Epidermal melanocyte (primary cell): ENCODE measurements around the gene OCEL1.

Source experiments
- DNase-seq: peaks from one replicate; pipeline ENCODE4 v3.0.0; 2011; ENCODE audit warnings: low spot score; ENCODE audit not compliant: insufficient read length

OCEL1 gene

DNA sequence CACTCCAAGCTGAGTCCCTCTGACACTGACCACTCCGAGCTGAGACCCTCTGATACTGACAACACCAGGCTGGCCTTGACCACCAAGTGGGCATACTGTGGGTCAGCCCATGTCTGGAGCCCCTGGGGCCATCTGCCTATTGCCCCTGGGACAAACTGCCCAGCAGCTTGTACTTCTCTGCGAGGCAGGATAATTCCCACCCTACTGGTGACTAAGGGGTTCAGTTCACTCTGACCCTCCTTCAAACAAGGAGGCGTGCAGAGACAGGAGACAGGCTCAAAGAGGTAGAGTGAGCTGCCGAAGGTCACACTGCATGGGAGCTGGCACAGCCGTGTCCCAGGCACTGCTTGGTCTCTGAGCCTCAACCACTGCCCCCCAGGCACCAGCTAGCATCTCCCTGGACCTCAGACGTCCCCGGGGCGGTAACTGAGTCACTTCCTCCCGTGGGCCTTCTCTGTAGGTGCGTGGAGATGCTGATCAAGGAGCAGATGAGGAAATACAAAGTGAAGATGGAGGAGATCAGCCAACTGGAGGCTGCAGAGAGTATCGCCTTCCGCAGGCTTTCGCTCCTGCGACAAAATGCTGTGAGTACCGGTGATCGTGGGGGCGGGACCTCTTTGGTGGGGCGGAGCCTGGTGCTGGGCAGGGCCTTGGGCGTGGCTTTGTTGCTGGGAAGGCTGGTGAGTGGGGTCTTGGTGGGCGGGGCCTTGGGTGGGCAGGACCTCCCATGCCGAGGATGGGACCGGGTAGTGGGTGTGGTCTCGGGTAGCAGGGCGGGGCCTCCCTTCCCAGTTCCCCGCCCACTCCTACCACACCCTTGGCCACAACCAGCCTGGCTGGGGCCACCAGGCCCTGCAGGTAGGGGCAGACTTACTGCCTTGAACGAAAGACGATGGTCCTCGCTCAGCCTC, 16.6 kb upstream of the OCEL1 start:
- no peak for DNase-seq

- no peak for DNase-seq
These were observed 15.7 kb upstream of the OCEL1 start for GRCh38 chr19:17210296-17210695.

DNA sequence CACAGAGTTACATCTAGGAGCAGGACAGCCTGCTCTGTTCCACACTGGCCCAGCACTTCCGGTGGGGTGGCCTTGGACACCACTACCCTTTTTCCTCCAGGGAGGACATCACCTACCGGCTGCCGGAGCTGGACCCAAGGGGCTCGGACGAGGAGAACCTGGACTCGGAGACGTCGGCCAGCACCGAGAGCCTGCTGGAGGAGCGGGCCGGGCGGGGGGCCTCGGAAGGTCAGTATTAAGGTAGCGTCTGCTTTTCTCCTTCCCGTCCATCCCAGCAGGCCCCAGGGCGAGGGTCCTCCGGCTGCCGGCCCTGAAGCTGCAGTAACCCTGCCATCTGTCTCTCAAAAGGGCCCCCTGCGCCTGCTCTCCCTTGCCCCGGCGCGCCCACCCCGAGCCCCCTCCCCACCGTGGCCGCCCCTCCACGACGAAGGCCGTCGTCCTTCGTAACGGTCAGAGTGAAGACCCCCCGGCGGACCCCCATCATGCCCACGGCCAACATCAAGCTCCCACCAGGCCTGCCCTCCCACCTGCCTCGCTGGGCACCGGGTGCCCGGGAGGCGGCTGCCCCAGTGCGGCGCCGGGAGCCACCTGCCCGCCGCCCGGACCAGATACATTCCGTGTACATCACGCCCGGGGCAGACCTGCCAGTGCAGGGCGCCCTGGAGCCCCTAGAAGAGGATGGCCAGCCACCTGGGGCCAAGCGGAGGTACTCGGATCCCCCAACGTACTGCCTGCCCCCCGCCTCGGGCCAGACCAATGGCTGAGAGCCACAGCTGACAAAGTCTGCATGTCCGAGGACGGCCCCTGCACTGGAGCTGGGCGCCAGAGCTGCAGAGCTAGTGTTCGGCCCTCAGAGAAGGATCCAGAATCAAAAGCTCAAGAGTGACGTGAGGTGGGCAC, 14.2 kb upstream of the OCEL1 start:
- DNase-seq: no peak

GRCh38 chr19:17213334-17213733, 12.7 kb upstream of the OCEL1 start:
- DNase-seq: no peak

GRCh38 chr19:17214508-17215126, 11.4 kb upstream of the OCEL1 start:
- DNase-seq: no peak

- peak; percentile 97 for DNase-seq
These were observed 10.7 kb upstream of the OCEL1 start, which contains the start of gene USE1 for GRCh38 chr19:17215127-17215971. Gene USE1, plus strand, starts transcription at chr19:17215357. Its CDS starts 49 bp downstream, at chr19:17215406.

DNA sequence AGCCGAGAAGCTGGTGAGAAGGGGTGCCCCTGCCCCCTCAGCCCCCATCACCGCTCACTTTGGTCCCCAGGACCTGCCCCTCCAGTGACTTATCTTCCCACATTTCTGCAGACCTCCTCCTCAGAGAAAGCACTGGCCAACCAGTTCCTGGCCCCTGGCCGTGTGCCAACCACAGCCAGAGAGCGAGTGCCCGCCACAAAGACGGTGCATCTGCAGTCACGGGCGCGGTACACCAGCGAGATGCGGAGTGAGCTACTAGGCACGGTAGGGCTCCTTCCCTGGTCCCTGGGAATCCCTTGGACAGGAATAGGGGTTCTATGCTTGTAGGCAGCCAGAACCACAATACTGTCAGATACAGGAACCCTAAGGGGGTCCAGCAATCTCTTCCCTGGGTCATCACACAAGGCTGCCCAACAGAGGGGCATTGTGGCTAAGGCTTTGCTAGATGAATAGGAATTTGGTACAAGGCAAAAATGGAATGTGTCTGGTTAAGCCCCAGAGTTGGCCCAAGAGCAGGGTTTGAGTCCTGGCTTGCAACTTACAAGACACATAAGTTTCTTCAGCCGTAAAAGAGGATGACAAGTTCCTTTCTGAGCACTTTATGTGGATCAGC, 9.9 kb upstream of the OCEL1 start:
- DNase-seq: no peak

DNA sequence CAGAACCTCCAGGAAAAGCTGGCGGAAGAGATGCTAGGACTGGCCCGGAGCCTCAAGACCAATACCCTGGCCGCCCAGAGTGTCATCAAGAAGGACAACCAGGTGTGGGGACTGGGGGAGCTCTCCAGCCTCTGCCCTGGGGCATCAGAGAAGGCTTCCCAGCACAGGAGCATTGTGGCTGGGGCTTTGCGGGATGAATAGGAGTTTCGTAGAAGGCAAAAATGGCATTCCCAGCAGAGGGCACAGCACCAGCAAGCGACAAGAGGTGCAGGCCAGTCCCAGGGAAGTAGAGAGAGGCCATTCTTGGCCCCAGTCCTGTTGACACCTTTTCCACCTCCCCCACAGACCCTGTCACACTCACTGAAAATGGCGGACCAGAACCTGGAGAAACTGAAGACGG, 6.7 kb upstream of the OCEL1 start:
- DNase-seq: no peak

DNA sequence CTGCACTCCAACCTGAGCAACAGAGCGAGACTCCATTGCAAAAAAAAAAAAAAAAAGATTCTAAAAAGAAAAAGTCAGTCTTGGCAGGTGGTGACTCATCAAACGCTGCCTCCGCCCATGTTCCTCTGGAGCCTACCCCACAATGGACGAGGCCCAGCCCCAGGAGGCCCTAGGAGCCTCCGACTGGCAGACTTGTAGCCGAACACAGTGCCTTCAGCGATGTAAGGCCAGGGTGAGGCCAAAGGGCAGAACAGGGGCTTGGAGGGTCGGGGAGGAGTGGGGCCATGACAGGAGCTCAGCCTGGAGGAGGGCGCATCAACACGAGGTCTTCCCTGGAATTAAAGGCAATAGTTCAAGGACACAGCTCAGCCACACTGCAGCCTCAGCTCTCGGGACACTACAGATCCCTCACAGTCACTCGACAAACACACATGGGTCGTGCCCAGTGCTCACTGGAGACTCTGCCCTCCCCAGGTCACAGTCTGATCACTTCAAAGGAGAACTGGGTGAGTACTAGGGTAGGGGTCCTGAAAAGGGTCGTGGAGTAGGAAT, 5.7 kb upstream of the OCEL1 start:
- no peak for DNase-seq

DNA sequence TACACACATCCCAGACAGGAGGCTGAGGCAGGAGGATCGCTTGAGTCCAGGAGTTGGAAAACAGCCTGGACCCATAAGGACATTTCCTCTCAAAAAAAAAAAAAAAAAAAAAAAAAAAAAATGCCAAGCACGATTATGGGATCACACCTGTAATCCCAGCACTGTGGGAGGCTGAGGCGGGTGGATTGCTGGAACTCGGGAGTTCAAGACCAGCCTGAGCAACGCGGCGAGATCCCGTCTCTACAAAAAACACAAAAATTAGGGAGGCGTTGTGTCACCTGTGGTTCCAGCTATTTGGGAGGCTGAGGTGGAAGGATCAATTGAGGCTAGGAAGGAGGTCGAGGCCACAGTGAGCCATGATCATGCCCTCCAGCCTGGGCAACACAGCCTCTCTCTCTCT, 973 bp upstream of the OCEL1 start:
- DNase-seq: no peak

DNA sequence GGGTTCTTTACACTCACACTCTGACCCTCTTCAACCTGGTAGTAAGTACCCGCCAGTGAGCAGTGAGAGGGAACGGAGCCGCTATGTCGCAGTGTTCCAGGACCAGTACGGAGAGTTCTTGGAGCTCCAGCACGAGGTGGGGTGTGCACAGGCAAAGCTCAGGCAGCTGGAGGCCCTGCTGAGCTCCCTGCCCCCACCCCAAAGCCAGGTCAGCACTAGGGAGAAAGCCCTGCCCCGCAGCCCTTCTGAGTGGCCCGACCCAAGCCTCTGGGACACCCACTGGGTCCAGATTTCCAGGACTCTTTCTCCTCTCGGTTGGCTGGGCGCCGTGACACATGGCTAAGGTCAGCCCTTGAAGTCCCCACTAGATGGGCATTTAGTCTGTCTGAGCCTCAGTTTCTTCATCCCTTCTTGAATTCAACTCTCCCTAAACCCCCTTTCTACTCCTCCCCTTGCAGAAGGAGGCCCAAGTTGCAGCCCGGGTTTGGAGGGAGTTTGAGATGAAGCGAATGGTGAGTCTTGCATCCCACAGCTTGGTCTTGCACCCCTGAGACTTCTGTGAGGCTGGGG, 1.9 kb downstream of the OCEL1 start:
- no peak for DNase-seq

GRCh38 chr19:17229890-17230289, 3.9 kb downstream of the OCEL1 start:
- no peak for DNase-seq

- DNase-seq: no peak
These were observed 6.2 kb downstream of the OCEL1 start for GRCh38 chr19:17232258-17232657.

DNA sequence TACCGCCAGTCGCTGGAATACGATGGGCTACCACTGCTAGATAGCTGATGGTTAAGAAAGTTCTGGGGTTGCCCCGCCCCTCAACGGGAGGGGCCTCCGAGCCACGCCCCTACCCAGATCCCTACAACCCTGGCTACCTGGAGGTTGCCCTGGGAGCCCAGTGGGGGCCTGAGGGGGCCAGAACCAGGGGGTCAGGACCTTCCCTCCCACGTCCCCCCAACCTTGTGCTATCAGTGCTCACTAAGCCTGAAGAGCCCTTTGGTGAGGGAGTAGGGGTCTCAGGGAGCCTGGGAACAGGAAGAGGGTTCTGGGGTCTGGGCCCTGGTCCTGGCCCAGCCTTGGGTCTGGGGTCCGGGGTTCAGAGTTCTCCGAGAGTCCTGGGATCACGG, 8.9 kb downstream of the OCEL1 start:
- DNase-seq: no peak

- DNase-seq: peak; percentile 26
These were observed 9.4 kb downstream of the OCEL1 start for GRCh38 chr19:17235300-17235970.

DNA sequence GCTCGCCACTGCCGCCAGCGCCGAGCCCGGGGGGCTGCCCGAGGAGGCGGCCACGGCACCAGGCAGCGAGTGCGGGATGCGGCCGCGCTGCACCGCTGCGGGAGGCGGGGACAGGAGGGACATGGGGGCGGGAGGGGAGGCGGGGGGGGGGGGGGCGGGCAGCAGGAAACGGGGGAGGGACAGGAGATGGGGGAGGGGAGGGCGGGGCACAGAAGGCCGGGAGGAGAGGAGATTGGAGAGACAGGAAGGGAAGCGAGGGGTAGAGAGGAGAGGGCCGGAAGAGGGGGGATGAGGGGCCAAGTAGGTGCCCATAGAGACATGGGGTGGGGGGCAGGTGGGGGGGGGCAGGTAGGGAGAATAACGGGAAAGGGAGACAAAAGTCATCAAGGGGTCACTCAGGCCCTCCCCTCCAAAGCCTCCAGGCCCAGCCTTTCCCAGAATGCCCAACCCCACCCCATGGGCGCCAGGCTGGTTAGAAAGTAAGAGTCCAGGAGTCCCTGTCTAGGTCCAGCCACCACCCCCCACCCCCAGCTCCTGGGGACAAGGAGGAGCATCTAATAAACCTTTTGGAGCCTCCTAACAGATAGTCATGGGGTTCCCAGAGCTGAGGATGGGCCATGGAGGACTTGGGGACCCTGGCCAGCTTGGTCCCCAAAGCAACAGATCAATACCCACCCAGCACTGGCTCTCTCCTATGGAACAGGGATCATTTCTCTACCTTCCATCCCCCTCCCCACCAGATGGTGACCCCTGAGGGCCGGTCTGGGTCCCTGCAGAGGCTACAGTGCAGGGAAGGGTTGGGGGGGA, 10.1 kb downstream of the OCEL1 start:
- peak; percentile 43 for DNase-seq

DNA sequence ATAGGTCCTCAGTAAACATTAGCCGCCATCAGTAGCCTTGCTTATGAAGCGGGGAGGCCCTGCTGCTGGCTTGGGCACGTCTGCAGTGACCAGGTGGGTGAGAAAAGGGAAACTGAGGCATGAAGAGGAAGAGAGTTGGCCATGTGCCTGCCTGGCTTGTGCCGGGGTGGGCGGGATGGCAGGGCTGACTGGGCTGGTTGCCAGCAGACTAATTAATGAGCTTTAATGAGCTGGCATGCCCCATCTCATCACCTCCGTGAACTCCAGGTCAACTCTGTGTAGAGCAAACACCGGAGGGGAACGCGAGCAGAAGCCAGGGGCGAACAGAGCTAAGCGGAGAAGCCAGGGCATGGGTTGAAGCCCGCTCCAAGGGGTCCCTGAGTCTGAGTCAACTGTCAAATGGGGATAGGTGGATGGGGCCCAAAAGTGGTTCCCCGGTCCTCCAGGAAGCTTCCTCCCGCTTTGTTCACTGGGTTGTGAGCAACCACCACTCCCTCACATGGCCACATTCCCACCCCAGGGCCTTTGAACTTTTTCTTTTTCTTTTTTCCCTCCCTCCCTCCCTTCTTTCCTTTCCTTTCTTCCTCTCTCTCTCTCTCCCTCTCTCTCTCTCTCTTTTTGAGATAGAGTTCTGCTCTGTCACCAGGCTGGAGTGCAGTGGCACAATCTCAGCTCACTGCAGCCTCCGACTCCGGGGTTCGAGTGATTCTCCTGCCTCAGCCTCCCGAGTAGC, 11.0 kb downstream of the OCEL1 start:
- peak; percentile 10 for DNase-seq
